Activated CD4-positive, alpha-beta memory T cell treated with anti-CD3 and anti-CD28 coated beads for 36 hours (primary cell): ENCODE results near the gene GATA1. TPM values are rescaled to one million over a fixed set of nuclear protein-coding genes. Genes with fewer than 3 reads are reported as not detected.

Experiments
- CTCF ChIA-PET: fragments of 350-600 bp; sonication (Branson Sonifier 250); formaldehyde crosslinking; loops from one replicate; lab custom pipeline; 2021; ENCODE audit warnings: antibody characterized with exemption, inconsistent platforms; lab: Charles Lee
- POLR2A ChIA-PET: fragments of 350-600 bp; sonication (Branson Sonifier 250); formaldehyde crosslinking; loops from one replicate; lab custom pipeline; 2021; ENCODE audit warnings: antibody characterized with exemption; lab: Charles Lee
- DNase-seq: peaks from one replicate; pipeline ENCODE4 v3.0.0-alpha.2; 2020
- H3K27ac Mint-ChIP-seq: one replicate; pipeline ENCODE4 v1.8.0; 2021; ENCODE audit warnings: mixed read lengths
- H3K27me3 Mint-ChIP-seq: one replicate; pipeline ENCODE4 v1.8.0; 2021; ENCODE audit warnings: mixed read lengths
- H3K36me3 Mint-ChIP-seq: one replicate; pipeline ENCODE4 v1.8.0; 2021; ENCODE audit warnings: mixed read lengths
- H3K4me1 Mint-ChIP-seq: one replicate; pipeline ENCODE4 v1.8.0; 2021; ENCODE audit warnings: low read depth, mixed read lengths
- H3K4me3 Mint-ChIP-seq: one replicate; pipeline ENCODE4 v1.8.0; 2021; ENCODE audit warnings: mild to moderate bottlenecking, mixed read lengths
- H3K9me3 Mint-ChIP-seq: one replicate; pipeline ENCODE4 v1.8.0; 2021; ENCODE audit warnings: mixed read lengths
- intact Hi-C: fragments of 100-400 bp; cut with micrococcal nuclease; formaldehyde crosslinking; loops from one replicate; pipeline ENCODE4 v1.15.1; 2023
- total RNA-seq, 2 experiments: library from RNA; stranded (reverse); gene quantifications; one replicate each; pipeline ENCODE4 v1.2.3, GENCODE V29; 2021

Gene GATA1
- total RNA-seq, 2 experiments from 2014 or later = not detected

- Mint-ChIP-seq H3K4me3 (no peak within 1 kb of the TSS), H3K27me3 (no peaks in the 10 kb centered on the region), H3K4me1 (peaks cover 4% of the 10 kb centered on the region), H3K9me3 (no peaks in the 10 kb centered on the region), H3K36me3 (no peaks in the 10 kb centered on the region), H3K27ac (no peak within 1 kb of the TSS)
- CTCF ChIA-PET = no interaction called here
- DNase-seq = peak; percentile 49
- intact Hi-C loops = no loop called here
- POLR2A ChIA-PET = no interaction called here
Measured at GRCh38 chrX:48761674-48762471, 24.5 kb upstream of the GATA1 start, which contains the start of gene GLOD5. TSS of gene GLOD5 (plus strand) at chrX:48761747. CDS start at chrX:48761791, 44 bp downstream.

DNA sequence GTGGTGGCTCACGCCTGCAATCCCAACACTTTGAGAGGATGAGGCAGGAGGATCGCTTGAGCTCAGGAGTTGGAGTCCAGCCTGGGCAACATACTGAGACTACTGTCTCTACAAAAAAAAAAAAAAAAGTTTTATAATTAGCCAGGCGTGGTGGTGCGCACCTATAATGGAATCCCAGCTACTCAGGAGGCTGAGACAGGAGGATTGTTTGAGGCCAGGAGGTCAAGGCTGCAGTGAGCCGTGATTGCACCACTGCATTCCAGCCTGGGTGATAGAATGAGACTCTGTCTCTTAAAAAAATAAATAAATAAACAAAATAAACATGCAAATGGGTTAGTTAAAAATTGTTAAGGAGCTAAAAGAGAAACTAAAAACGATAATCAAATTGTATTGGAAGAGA lies 17.2 kb upstream of the GATA1 start:
- no peaks in the 10 kb centered on the region for H3K9me3 Mint-ChIP-seq
- H3K4me1 Mint-ChIP-seq = no peaks in the 10 kb centered on the region
- DNase-seq = no peak
- ChIA-PET POLR2A (no interaction called here), CTCF (no interaction called here)
- no peak overlapping the region for H3K27ac Mint-ChIP-seq
- intact Hi-C loops = no loop called here
- no peaks in the 10 kb centered on the region for H3K36me3 Mint-ChIP-seq
- no peak overlapping the region for H3K4me3 Mint-ChIP-seq
- H3K27me3 Mint-ChIP-seq = no peaks in the 10 kb centered on the region

DNA sequence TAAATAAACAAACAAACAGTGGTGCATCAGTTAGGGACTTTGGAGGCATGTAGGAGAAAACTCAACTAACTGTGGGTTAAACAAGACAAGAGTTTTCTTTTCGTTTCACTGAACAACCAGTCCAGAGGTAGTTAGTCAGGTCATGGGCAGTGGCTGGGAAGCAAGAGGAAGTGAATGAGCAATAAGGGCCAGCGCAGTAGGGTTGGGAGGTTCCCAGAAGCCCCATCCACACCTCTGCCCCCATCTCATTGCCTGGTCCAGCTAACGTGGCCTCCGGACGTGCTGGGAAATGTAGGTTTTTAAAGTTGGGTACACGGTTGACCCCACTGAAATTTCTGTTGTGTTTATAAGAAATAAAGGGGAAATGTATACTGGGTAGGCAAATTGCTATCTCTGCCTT lies 16.1 kb upstream of the GATA1 start:
- intact Hi-C loops = no loop called here
- no peaks in the 10 kb centered on the region for H3K9me3 Mint-ChIP-seq
- no peak for DNase-seq
- ChIA-PET POLR2A (no interaction called here), CTCF (no interaction called here)
- no peaks in the 10 kb centered on the region for H3K27me3 Mint-ChIP-seq
- no peaks in the 10 kb centered on the region for H3K4me1 Mint-ChIP-seq
- H3K4me3 Mint-ChIP-seq = no peak overlapping the region
- H3K27ac Mint-ChIP-seq = no peak overlapping the region
- no peaks in the 10 kb centered on the region for H3K36me3 Mint-ChIP-seq

GRCh38 chrX:48772602-48773001 lies 13.8 kb upstream of the GATA1 start:
- ChIA-PET CTCF (no interaction called here), POLR2A (no interaction called here)
- DNase-seq = no peak
- H3K27me3 Mint-ChIP-seq = no peaks in the 10 kb centered on the region
- H3K4me3 Mint-ChIP-seq = no peak overlapping the region
- H3K36me3 Mint-ChIP-seq = no peaks in the 10 kb centered on the region
- no peak overlapping the region for H3K27ac Mint-ChIP-seq
- no peaks in the 10 kb centered on the region for H3K9me3 Mint-ChIP-seq
- intact Hi-C loops = no loop called here
- no peaks in the 10 kb centered on the region for H3K4me1 Mint-ChIP-seq

DNA sequence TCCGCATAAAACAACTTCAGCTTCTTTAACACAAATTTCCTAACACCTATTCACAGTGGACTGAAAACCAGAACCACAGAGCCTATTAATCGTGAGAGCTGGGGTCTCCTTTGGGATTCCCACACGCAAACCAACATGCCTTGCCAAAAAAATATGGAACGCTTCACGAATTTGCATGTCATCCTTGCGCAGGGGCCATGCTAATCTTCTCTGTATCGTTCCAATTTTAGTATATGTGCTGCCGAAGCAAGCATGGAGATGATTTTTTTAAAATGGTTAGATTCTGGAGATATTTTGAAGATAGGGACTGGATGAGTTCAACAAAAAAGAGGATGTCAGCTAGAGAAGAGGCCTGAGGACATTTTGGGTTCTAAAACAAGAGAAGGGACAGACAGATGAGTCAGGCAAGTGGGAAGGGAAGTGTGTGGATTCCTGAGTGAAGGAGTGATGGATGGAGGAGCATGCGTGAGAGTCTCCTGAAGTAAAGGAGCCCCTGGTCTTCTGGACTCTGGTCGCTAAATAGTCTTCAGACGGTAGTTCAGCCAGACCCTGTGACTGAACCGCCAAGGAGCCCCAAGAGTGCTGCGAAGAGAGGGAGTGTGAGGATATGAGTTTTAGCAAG lies 9.5 kb upstream of the GATA1 start:
- H3K4me1 Mint-ChIP-seq = no peaks in the 10 kb centered on the region
- POLR2A ChIA-PET = no interaction called here
- H3K27ac Mint-ChIP-seq = no peak overlapping the region

DNA sequence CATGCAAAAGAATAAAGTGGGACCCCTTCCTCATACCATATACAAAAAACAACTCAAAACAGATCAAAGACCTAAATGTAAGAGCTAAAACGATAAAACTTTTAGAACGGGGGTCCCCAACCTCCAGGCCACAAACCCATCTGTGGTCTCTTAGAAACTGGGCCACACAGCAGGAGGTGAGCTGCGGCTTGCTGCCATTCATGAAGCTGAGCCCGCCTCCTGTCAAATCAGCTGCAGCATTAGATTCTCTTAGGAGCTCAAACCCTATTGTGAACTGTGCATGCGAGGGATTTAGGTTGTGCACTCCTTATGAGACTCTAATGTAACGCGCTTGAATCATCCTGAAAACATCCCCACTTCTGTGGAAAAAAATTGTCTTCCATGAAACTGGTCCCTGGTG lies 7.0 kb upstream of the GATA1 start:
- no peaks in the 10 kb centered on the region for H3K36me3 Mint-ChIP-seq
- ChIA-PET CTCF (no interaction called here), POLR2A (no interaction called here)
- DNase-seq = no peak
- H3K27ac Mint-ChIP-seq = no peak overlapping the region
- H3K4me3 Mint-ChIP-seq = no peak overlapping the region
- no peaks in the 10 kb centered on the region for H3K9me3 Mint-ChIP-seq
- no peaks in the 10 kb centered on the region for H3K4me1 Mint-ChIP-seq
- H3K27me3 Mint-ChIP-seq = no peaks in the 10 kb centered on the region
- intact Hi-C loops = no loop called here

More for the DNA sequence above, 9.5 kb upstream of the GATA1 start:
- Mint-ChIP-seq H3K9me3 (no peaks in the 10 kb centered on the region), H3K4me3 (no peak overlapping the region), H3K36me3 (no peaks in the 10 kb centered on the region), H3K27me3 (no peaks in the 10 kb centered on the region)
- no peak for DNase-seq
- intact Hi-C loops = no loop called here
- CTCF ChIA-PET = no interaction called here

- POLR2A ChIA-PET = no interaction called here
- Mint-ChIP-seq H3K9me3 (no peaks in the 10 kb centered on the region), H3K27ac (no peak overlapping the region), H3K4me1 (no peaks in the 10 kb centered on the region), H3K36me3 (no peaks in the 10 kb centered on the region), H3K27me3 (no peaks in the 10 kb centered on the region), H3K4me3 (no peak overlapping the region)
- intact Hi-C loops = no loop called here
- DNase-seq = no peak
- CTCF ChIA-PET = no interaction called here
Measured at GRCh38 chrX:48781705-48782104, 4.7 kb upstream of the GATA1 start.

DNA sequence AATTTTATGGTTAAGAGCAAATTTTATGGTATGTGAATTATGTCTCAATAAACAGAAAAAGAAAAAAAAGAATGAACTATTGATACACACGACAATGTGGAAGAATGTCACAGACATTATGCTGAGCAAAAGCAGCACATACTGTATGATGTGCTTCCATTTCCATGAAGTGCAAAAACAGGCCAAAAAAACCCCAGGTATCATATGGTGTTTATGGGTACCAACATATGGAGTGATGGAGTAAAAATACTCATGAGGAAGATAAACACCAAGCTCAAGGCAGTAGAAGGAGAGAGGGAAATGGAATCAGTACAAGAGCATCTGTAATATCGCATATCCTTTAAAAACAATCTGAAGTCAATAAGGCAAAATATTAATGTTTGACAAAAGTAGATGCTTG lies 4.2 kb upstream of the GATA1 start:
- DNase-seq = no peak
- H3K4me1 Mint-ChIP-seq = no peaks in the 10 kb centered on the region
- H3K4me3 Mint-ChIP-seq = no peak overlapping the region
- ChIA-PET POLR2A (no interaction called here), CTCF (no interaction called here)
- H3K27me3 Mint-ChIP-seq = no peaks in the 10 kb centered on the region
- no peaks in the 10 kb centered on the region for H3K36me3 Mint-ChIP-seq
- intact Hi-C loops = no loop called here
- H3K9me3 Mint-ChIP-seq = no peaks in the 10 kb centered on the region
- no peak overlapping the region for H3K27ac Mint-ChIP-seq

- intact Hi-C loops = no loop called here
- Mint-ChIP-seq H3K27me3 (no peaks in the 10 kb centered on the region), H3K27ac (no peak overlapping the region), H3K36me3 (no peaks in the 10 kb centered on the region), H3K9me3 (no peaks in the 10 kb centered on the region), H3K4me1 (no peaks in the 10 kb centered on the region), H3K4me3 (no peak overlapping the region)
- no peak for DNase-seq
- ChIA-PET CTCF (no interaction called here), POLR2A (no interaction called here)
Measured at GRCh38 chrX:48782795-48783194, 3.6 kb upstream of the GATA1 start.

GRCh38 chrX:48784726-48785125 lies 1.7 kb upstream of the GATA1 start:
- no peak overlapping the region for H3K27ac Mint-ChIP-seq
- no peaks in the 10 kb centered on the region for H3K27me3 Mint-ChIP-seq
- intact Hi-C loops = no loop called here
- no peaks in the 10 kb centered on the region for H3K9me3 Mint-ChIP-seq
- H3K4me3 Mint-ChIP-seq = no peak overlapping the region
- ChIA-PET POLR2A (interaction anchor here (0.9 kb wide), 1 partner anchor 172 kb away, joined by 3 read pairs; the partner anchor contains the start of gene OTUD5), CTCF (no interaction called here)
- no peaks in the 10 kb centered on the region for H3K36me3 Mint-ChIP-seq
- H3K4me1 Mint-ChIP-seq = peaks cover 7% of the 10 kb centered on the region
- no peak for DNase-seq

DNA sequence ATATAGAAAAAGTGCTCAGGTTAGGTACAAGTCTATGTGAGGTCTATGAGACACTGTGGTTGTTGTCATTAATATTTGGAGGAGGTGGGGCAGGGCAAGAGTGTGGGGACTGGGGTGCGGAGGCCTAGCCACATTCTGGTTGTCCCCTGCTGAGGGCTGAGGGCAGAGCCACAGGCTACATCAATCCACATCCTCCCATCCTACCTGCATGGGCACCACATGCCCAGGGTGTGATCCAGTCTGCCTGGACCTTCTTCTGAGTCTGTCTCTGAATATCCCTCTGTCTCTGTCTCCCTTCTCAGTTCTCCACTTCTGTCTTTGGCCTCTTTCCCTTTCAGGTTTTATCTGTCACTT lies 1.2 kb upstream of the GATA1 start:
- Mint-ChIP-seq H3K4me1 (peaks cover 8% of the 10 kb centered on the region), H3K4me3 (no peak overlapping the region), H3K27me3 (no peaks in the 10 kb centered on the region), H3K27ac (no peak overlapping the region), H3K36me3 (no peaks in the 10 kb centered on the region), H3K9me3 (no peaks in the 10 kb centered on the region)
- intact Hi-C loops = no loop called here
- no peak for DNase-seq
- ChIA-PET CTCF (no interaction called here), POLR2A (interaction anchor here (0.9 kb wide), 1 partner anchor 172 kb away, joined by 3 read pairs; the partner anchor contains the start of gene OTUD5)

DNA sequence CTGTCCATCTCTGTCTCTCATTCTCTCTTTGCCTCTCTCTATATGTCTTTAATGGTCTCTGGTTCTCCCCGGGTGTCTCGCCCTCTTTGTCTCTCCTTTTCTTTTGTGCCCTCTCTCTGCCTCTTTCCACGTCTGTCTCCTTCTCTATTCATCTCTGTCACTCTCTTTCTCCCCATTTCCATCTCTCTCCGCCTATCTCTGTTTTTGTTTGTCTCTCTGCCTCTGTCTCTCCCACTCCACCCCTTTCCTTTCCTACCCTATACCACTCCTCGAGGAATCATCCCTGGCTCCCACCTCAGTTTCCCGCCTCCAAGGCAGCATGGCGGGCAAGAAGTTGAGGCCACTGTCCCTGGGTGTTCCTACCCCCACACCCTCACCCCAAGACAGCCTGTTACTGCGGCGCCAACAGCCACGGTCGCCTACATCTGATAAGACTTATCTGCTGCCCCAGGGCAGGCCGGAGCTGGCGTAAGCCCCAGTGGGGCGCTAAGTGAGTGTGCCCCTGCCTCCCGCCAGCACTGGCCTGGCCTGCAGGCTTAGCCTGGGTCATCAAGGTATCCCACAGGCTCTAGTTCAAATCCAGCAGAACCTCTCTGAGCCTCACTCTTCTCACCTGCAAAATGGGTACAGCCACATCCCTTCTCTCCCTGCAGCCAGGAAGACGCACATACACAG lies 713 bp upstream of the GATA1 start:
- Mint-ChIP-seq H3K9me3 (no peaks in the 10 kb centered on the region), H3K27ac (no peak overlapping the region), H3K27me3 (no peaks in the 10 kb centered on the region), H3K4me3 (no peak overlapping the region), H3K4me1 (peaks cover 8% of the 10 kb centered on the region), H3K36me3 (no peaks in the 10 kb centered on the region)
- DNase-seq = no peak
- ChIA-PET CTCF (no interaction called here), POLR2A (no interaction called here)
- intact Hi-C loops = no loop called here
